ENCODE measurements around the gene ARPC3. TPM values are rescaled to one million over a fixed set of nuclear protein-coding genes. Genes with fewer than 3 reads are reported as not detected.
A peak's percentile ranks its signal among the peaks of the same experiment; 100 is the strongest.

The ARPC3 gene
- total and polyA plus RNA-seq, 9 of the 15 experiments (the other 6 are each of a cell fraction or from before 2014, with no cell fraction given): 74.2 to 575 (median 345) TPM

GRCh38 chr12:110421701-110422100 lies 28.4 kb downstream of the ARPC3 start:
- in situ Hi-C loops (cut with MboI) (loop anchor here (10.0 kb wide), 1 partner anchor 317 kb away; no protein-coding TSS in a partner anchor), intact Hi-C loops (cut with micrococcal nuclease) (no loop called here)
- H3K9me1 ChIP-seq (ENCODE audit: control insufficient read depth, insufficient read depth, low read length): no peaks in the 10 kb centered on the region
- ChIA-PET POLR2A (interaction anchor here (0.8 to 3.2 kb wide), 9 partner anchors 10 to 172 kb away, joined by 3 to 26 read pairs (median 5); partner anchors contain the start of genes ANAPC7 and ARPC3), CTCF (ENCODE audit: low intra/inter-chr PET ratio) (no interaction called here)
- H3K27me3 ChIP-seq (ENCODE audit: control insufficient read depth in 2 of 2, insufficient read depth in 2 of 2, low read length in 2 of 2): no peaks in the 10 kb centered on the region
- peaks cover 28% of the 10 kb centered on the region in 2 experiments; a peak in 4 of 5 replicates for H3K4me1 ChIP-seq (replicated peaks in 1 of 2; ENCODE audit: control insufficient read depth in 2 of 2, insufficient read depth in 2 of 2, low read length in 2 of 2)
- no peak overlapping the region for H3K4me3 ChIP-seq
- no peak overlapping the region for H3K27ac ChIP-seq (ENCODE audit: extremely low read depth, low read depth, low read length)
- no peaks in the 10 kb centered on the region for H3K9me3 ChIP-seq (replicated peaks; ENCODE audit: control insufficient read depth, insufficient read depth, low read depth, low read length)
- FAIRE-seq (no peak), ATAC-seq (no peak), DNase-seq (ENCODE audit: extremely low read depth in 1 of 4, low spot score in 3 of 4) (no peak)
- H3K79me2 ChIP-seq (ENCODE audit: control insufficient read depth, insufficient read depth, low read length): no peaks in the 10 kb centered on the region
- no TSS peak for BruUV-seq (replicated peaks)
- no peaks in the 10 kb centered on the region for H4K20me1 ChIP-seq (replicated peaks; ENCODE audit: control insufficient read depth, insufficient read depth, low read length)
- no peak overlapping the region for H3K4me2 ChIP-seq (ENCODE audit: insufficient read depth, low read length)
- 21% methylated on average over 4 of the region's 4 CpGs for WGBS (ENCODE audit: insufficient coverage, low coverage, missing lambda C conversion rate)
- H3K36me3 ChIP-seq (ENCODE audit: control insufficient read depth, insufficient read depth, low read length): no peaks in the 10 kb centered on the region
- peak overlapping the region; percentile 37; the same call in 1 of the 2 replicates for H2AFZ ChIP-seq (ENCODE audit: low read depth, low read length)
- TF ChIP-seq PRDM10 (IDR thresholded peaks at IDR 0.05; ENCODE audit: partially characterized antibody) (no peak), WHSC1 (IDR thresholded peaks at IDR 0.05; ENCODE audit: low read length) (no peak), HMBOX1 (IDR thresholded peaks at IDR 0.05) (peak; percentile 24; the same call in 1 of the 2 replicates)
- 0 out of 4 replicates have a peak overlapping the region, but pooled peaks of 1 of the 2 experiments have one; percentile 5 for H3K9ac ChIP-seq (ENCODE audit: insufficient read depth in 1 of 2, low read depth in 2 of 2, low read length in 2 of 2)
